AG04450 (cell line): ENCODE measurements around the gene TMEM121. TPM values are rescaled to one million over a fixed set of nuclear protein-coding genes. Genes with fewer than 3 reads are reported as not detected.

Source experiments
- CTCF ChIA-PET: fragments of 300-600, 350-600 bp; formaldehyde crosslinking; extraction: SDS; loops from one replicate; lab custom pipeline; 2022; ENCODE audit warnings: antibody characterized with exemption, inconsistent platforms; lab: Charles Lee
- POLR2A ChIA-PET: fragments of 350-600 bp; formaldehyde crosslinking; extraction: SDS; loops from one replicate; lab custom pipeline; 2021; ENCODE audit warnings: antibody characterized with exemption, inconsistent platforms; lab: Yijun Ruan, JAX
- DNase-seq: peaks from one replicate; pipeline ENCODE4 v3.0.0-alpha.2; 2011; ENCODE audit warnings: low read depth, low spot score
- H3K27ac ChIP-seq: one replicate; pipeline ENCODE4 v1.5.1; 2012; ENCODE audit warnings: low read depth, low read length, control low read depth
- H3K27me3 ChIP-seq: one replicate; pipeline ENCODE4 v1.6.0; 2012; ENCODE audit warnings: low read length; ENCODE audit not compliant: control insufficient read depth, insufficient read depth
- H3K4me3 ChIP-seq: 2 replicates; pipeline ENCODE4 v1.5.1; 2011; ENCODE audit warnings: mild to moderate bottlenecking, low read depth, low read length, control low read depth
- H3K9me3 ChIP-seq: 2 replicates; pipeline ENCODE4 v1.5.1; 2012; ENCODE audit warnings: low read length; ENCODE audit not compliant: control insufficient read depth, insufficient read depth
- CTCF ChIP-seq: IDR thresholded peaks from 2 replicates; pipeline ENCODE4 v1.5.1; 2011; ENCODE audit warnings: low read depth, low read length, control low read depth, inconsistent platforms
- polyA plus RNA-seq: library from polyadenylated mRNA; depleted of rRNA; stranded (reverse); fragments of >200 nt; gene quantifications from 2 replicates; pipeline ENCODE4 v1.2.3, GENCODE V29; 2011

Gene TMEM121
- polyA plus RNA-seq, 1 experiment: 1.5 TPM

GRCh38 chr14:105490572-105491365 lies 35.6 kb upstream of the TMEM121 start, which contains the start of gene TEDC1:
TSS of gene TEDC1 (plus strand) at chr14:105491246. CDS start at chr14:105491376, 130 bp downstream.
- peaks cover 22% of the 10 kb centered on the region for H3K27me3 ChIP-seq
- H3K9me3 ChIP-seq: no peaks in the 10 kb centered on the region; the same call in 1 of the 2 replicates
- POLR2A ChIA-PET: interaction anchor here (0.6 to 1.7 kb wide), 3 partner anchors 9 to 736 kb away, joined by 3 to 15 read pairs (median 5); no protein-coding TSS in a partner anchor
- H3K4me3 ChIP-seq: peak within 1 kb of the TSS; percentile 71
- TF ChIP-seq CTCF: peak; percentile 57
- peak; percentile 100 for DNase-seq
- no peak within 1 kb of the TSS for H3K27ac ChIP-seq
- CTCF ChIA-PET: interaction anchor here (0.8 to 3.5 kb wide), 9 partner anchors 10 to 120 kb away, joined by 3 to 52 read pairs (median 4); no protein-coding TSS in a partner anchor

- H3K27ac ChIP-seq: no peak overlapping the region
- DNase-seq: no peak
- TF ChIP-seq CTCF: no peak
- ChIA-PET CTCF (interaction anchor here (3.5 kb wide), 1 partner anchor 10 kb away, joined by 52 read pairs; no protein-coding TSS in a partner anchor), POLR2A (interaction anchor here (1.0 kb wide), 1 partner anchor 11 kb away, joined by 3 read pairs; no protein-coding TSS in a partner anchor)
- peak overlapping the region; percentile 65 for H3K4me3 ChIP-seq
- H3K9me3 ChIP-seq: no peaks in the 10 kb centered on the region; the same call in 1 of the 2 replicates
- peaks cover 15% of the 10 kb centered on the region for H3K27me3 ChIP-seq
Measured at GRCh38 chr14:105491366-105491973, 34.9 kb upstream of the TMEM121 start.

GRCh38 chr14:105492031-105492970 lies 34.1 kb upstream of the TMEM121 start:
- no peak overlapping the region for H3K27ac ChIP-seq

More at GRCh38 chr14:105492031-105492970, 34.1 kb upstream of the TMEM121 start:
- Histone ChIP-seq H3K4me3 (no peak overlapping the region), H3K9me3 (no peaks in the 10 kb centered on the region; the same call in 1 of the 2 replicates), H3K27me3 (peaks cover 7% of the 10 kb centered on the region)
- TF ChIP-seq CTCF: no peak
- ChIA-PET CTCF (interaction anchor here (3.5 kb wide), 1 partner anchor 11 kb away, joined by 52 read pairs; no protein-coding TSS in a partner anchor), POLR2A (interaction anchor here (1.0 kb wide), 1 partner anchor 12 kb away, joined by 3 read pairs; no protein-coding TSS in a partner anchor)
- no peak for DNase-seq
